ELR (cell line): ENCODE measurements around the gene NANS.
A peak's percentile ranks its signal among the peaks of the same experiment; 100 is the strongest.
"Not testable (repeated sequence)": the region's sequence is repeated elsewhere in the genome, so short reads cannot be mapped to it uniquely, and the experiment has no call there.

Experiments used
- DNase-seq: peaks from one replicate; pipeline ENCODE4 v3.0.0-alpha.2; 2015; ENCODE audit warnings: low read depth

Gene NANS, protein sequence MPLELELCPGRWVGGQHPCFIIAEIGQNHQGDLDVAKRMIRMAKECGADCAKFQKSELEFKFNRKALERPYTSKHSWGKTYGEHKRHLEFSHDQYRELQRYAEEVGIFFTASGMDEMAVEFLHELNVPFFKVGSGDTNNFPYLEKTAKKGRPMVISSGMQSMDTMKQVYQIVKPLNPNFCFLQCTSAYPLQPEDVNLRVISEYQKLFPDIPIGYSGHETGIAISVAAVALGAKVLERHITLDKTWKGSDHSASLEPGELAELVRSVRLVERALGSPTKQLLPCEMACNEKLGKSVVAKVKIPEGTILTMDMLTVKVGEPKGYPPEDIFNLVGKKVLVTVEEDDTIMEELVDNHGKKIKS

DNA sequence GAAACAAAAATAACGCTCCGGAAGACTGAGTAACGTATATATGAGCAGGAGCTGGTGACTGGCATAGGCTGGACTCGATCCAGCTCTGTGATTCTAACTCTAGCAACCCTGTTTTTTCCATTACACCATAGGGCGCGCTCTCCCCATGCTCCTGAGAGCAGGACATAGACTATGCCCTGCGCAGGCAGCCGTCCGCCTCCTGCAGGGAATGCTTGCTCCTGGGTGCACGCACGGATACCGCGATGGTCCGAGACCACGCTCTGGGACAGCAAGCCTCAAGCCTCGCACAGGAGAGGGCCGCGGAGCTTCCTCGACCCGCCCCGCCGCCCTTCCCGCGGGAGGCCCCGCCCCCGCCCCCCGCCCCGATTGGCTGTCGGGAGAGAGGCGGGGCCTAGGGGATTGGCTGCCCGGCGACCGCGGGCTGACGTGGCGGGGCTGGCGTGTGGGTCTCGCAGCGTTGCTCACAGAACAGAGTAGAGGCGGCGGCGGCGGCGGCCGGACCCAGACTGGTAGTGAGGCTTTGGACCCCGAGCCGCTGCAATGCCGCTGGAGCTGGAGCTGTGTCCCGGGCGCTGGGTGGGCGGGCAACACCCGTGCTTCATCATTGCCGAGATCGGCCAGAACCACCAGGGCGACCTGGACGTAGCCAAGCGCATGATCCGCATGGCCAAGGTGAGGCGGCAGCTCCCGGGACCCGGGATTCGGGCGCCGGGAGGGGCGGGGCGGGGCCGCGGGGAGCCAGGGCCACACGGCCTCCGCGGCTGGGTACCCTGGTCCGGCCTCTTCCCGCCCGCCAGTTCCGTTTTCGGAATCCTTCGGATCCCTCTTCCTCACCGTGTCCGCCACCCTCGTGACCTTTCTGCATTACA is at the start of gene NANS:
Gene NANS, plus strand, starts transcription at position 464 of the 869 bp plus-strand sequence. Its CDS starts 77 bp downstream, at position 541.
- peak; percentile 98 for DNase-seq

DNA sequence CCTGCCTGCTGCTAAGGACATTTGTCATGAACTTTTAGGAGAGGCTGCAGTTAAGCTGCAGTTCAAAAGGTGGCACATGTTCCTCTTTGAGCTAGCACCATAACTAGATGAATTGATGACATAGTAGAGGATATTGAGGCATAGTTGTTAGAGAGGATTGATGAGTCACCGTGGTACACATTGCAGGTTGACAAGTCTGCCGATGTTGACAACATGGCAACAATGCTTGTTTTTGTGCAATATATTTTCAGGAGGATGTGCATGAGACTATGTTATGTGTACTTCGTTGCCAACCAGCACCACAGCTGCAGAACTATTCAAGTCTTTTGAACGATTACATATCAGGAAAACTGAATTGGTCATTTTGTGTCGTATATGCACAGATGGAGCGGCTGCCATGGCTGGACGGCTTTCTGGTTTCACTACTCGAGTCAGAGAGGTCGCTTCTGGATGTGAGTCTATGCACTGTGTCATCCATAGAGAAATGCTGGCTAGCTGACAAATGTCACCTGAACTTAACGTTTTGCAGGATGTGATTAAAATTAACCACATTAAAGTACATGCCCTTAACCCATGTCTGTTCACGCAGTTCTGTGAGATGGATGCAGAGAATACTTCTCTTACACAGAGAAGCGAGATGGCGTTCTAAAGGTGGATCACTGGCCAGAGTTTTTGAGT is 49.1 kb upstream of the NANS start:
- DNase-seq = peak; percentile 63

DNA sequence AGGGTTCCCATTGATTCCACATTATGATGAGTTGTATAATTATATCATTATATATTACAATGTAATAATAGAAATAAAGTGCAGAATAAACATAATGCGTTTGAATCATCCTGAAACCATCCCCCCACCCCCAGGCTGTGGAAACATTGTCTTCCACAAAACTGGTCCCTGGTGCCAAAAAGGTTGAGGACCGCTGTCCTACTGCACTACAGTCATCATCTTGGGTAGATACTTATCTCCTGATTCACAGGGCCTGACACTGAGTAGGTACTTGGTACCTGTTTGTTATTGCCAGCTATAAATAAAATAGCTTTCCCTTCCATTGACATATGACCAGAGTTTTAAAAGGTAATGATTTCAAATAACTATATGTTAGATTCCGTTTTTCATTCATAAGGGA is 47.8 kb upstream of the NANS start:
- DNase-seq = peak; percentile 45

DNA sequence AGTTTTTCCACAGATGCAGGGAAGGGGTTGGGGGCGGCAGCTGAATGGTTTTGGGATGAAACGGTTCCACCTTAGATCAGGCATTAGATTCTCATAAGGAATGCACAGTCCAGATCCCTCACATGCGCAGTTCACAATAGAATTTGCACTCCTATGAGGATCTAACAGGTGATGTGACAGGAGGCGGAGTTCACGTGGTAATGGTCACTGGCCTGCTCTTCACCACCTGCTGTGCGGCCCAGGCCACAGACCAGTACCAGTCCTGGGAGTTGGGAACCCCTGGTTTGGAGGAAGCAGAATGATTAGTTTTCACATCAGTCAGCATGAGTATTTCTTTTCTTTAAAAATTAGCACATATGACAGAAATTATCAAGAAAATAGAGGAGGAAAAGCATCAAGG is 47.1 kb upstream of the NANS start:
- no peak for DNase-seq

DNA sequence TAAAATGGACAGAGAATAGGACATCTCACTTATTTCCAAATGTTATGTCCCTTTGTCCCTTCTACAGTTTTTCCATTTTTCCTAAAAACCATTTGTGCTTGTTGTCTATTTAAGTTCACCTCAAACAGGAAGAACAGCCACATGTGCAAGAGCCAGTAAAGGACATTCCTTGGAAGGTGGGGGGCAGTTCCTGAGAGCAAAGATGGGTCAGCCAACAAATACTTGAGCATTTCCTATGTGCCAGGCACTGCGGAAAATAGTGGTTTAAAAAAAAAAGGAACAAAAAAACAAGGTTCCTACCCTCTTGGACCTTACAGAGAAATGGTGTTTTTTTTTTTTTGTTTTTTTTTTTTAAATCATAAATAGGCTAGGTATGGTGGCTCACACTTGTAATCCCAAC is 46.6 kb upstream of the NANS start:
- peak; percentile 47 for DNase-seq

DNA sequence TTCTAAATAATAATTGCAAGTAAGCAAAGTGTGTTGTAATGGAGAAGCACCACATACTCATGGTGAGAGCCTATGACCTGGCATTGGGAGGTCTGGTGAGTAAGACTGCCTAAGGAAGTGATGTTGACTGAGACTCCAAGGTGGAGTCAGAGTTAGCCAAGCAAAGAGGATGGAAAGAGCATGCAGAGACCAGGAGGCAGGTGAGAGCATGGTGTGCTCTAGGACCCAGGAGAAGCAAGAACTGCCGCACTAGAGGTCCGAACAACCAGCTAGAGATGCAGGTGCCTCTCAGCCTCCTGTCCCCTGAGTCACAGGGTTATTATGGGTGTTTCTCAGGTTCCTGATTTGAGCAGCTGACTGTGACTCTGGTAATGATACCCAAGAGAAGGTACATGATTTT is 46.1 kb upstream of the NANS start:
- peak; percentile 87 for DNase-seq

DNA sequence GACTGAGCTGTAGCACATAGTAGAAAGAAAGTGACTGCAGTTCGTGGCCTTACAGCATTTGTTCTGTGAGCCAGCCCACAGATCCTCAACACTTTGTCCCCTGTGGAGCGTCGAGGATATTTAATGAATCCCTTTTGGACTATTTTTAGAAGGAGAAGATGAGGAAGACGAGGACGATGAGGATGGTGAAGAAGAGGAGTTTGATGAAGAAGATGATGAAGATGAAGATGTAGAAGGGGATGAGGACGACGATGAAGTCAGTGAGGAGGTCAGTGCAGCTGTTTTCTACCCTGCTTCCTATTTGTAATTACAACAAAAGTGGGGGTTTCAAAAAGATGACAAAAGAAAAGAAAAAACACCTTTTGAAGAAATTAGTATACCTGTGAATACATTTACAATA is 45.4 kb upstream of the NANS start:
- DNase-seq = no peak

DNA sequence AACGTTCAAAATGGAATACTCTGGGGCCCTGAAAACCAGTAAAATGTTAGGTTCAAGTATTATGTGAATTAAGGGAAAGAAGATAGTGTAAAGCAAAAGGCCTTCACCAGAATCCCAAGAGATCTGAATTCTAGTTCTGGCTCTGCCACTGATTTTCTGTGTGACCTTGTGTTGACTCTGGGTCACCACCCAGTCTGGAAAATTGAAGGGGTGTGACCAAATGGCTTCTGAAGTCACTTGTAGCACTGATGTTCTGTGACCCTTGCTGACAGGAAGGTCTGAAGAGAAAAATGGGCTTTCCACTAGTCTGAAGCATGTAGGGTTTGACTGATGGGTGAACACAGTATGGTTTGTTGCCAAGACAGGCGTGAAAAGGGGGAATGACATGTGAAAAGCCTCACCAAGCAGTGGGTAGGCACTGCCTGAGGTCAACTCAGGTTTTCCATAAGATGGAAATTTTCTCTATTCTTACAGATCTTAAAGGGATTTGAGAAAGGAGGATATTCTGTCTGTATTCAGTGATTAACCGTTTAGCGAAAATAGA is 40.3 kb upstream of the NANS start:
- no peak for DNase-seq

DNA sequence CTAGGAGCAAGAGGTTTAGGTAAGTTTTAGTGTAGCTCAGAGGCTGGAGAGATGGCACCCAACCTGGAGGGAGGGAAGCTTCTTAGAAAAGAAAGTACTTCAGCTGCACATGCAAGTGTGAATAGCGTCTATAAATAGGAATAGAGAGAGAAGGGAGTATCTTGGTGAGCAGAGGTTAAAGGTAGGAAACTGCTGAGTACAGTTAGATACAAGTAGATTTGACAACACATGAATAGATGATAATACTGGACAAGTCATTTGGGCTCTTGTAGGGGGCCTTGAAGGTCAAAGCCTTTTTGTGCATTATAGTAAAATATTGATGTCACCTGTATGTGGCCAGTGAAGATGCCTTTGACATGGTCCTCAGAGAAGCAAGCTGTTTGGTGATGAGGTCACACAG is 39.2 kb upstream of the NANS start:
- DNase-seq = no peak

DNA sequence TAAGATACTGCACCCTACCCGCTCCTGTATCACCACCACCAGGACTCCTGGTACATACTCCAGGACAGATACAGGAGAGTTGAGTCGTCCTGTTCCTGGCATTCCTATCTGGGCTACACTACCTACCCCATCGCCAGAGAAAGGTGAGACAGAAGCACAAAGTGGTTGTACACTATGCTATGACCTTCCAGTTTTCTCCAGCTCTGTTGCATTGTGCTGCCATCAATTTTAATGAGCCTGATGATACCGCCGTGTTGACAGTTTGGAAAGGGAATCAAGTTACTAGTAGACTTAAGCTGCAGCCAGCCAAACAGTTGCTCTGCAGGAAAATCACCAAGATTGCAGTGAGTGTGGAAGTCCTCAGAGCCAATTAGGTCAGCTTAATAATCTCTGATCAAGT is 38.2 kb upstream of the NANS start:
- no peak for DNase-seq

DNA sequence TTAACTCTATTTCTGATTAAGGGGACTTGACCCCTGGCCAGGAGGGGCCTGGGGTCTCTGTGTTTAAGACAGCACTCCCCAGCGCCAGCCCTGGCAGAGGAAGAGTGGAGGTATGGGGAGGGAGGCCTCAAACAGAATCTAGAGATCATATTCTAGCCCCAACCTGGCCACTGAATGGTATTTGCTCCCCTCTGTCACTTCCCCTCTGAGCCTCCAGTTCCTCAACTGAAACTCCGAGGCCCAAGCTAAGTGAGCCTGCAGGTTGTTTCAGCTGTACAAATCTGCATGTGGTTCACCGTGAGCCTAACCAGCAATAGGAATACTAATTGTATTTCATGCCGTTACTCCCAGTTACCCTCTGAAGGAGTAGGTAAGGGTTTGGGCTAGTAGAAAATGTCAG is 37.4 kb upstream of the NANS start:
- no peak for DNase-seq

DNA sequence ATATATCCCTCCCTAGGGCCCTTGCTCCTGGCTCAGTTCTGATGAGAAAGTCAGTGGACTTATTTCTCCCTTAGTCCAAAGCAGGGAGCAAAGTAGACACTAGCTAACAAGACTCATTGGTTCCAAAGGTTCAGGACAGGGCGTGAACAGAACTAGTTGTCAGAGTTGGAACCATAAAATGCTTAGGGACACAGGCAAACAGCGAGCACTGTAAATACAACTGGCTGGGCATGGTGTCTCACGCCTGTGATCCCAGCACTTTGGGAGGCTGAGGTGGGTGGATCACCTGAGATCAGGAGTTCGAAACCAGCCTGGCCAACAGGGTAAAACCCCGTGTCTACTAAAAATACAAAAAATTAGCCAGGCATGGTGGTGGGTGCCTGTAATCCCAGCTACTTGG is 36.7 kb upstream of the NANS start:
- DNase-seq = not testable (repeated sequence)

DNA sequence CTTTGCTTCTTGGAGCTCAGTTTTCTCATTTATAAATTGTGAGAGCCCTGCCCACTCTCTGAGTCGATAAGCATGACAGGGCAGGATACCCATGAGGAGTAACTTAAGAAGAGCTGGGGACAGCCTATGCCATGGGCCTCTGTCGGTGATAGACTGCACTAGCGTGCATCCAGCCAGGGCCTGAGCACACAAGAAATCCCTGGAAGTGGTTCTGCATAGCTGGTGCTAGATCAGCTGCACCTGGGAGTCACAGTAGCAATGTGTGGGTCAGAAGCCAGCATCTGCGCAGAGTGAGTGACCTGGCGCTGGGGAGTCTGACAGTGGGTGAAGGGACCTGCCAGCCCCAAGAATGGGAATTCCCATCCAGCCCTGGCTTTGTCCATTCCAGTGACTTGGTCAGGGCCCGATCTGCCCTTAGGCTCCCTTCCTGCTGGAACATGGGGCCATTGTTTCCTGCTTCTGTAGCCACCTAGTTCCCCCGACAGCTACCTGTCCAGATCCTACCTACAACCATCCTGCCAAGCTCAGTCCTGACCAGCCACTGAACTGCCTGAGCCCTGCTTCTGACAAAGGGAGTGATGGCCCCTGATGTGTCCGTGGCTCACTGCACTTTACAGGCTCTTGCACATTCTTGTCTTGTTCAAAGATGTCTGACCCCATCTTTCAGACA is 35.9 kb upstream of the NANS start:
- no peak for DNase-seq

DNA sequence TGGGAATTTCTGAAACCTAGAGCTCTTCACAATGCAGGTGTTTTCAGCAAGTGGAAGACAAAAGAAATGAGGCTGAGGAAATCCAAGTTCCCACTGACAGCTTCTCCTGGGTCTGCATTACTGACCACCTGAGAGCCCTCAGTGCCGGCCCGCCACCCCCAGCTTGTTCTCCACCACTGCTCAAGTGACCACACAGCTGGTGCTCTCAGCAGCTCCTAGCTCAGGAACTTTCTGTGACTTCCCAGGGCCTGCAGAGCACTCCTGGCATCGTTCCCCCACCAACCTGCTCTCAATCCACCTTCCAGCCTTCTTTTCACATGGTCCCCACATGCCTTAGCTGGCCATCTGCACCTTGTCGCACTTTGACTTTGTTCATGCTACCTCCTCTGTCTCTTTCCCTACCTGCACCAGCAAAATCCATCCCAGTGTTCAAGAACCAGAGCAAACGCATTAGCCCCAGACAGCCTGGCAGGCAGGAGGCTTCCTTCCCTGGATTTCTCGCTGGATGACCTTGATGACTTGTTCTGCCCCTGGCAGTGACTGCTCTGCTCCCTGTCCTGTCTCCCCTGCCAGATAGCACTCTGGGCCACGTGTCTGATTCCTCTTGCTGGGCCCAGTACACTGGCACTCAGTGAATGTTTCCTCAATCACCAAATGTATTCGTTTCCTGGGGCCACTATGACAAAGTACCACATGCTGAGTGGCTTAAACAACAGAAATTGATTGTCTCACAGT is 35.1 kb upstream of the NANS start:
- no peak for DNase-seq

DNA sequence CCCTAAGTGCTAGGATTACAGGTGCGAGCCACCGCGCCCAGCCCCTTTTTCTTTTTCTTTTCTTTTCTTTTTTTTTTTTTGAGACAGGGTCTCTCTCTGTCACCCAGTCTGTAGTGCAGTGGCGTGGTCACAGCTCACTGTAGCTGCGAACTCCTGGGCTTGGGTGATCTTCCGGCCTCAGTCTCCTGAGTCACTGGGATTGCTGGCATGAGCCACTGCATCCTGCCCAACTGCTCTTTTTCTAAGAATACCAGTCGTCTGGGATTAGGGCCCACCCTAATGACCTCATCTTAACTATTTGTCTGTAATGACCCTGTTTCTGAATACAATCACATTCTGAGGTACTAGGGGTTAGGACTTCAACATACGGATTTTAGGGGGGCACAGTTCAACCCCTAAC is 34.1 kb upstream of the NANS start:
- DNase-seq = peak; percentile 85

DNA sequence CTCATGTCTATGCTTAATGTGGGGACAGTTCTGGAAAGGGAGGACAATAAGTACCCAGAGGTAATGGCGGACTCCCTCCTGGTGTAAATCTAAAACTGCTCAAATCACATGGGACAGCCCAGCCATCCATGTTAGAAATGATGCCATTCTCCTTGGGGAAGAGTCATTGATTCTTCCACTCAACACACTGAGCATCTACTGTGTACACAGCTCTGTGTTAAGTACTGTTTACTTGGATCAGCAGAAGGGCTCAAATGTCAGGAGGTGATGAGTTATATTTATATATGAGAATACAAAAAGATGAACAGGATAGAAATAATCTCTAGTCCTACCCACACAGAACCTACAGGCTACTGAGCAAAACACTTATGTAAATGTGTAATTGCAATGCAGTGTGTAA is 31.8 kb upstream of the NANS start:
- no peak for DNase-seq

DNA sequence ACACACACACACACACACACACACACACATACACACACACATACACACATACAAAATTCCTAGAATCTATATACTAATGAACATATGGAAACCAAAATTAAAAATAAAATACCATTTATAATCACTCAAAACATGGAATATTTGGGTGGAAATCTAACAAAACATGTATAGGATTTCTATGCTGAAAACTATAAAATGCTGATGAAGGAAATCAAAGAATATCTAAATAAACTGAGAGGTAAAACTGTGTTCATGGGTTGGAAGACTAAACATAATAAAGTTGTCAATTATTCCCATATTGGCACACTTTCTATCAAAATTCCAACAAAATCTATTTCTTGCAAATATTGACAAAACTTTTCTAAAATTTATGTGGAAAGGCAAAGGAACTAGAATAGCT is 25.4 kb upstream of the NANS start:
- no peak for DNase-seq

DNA sequence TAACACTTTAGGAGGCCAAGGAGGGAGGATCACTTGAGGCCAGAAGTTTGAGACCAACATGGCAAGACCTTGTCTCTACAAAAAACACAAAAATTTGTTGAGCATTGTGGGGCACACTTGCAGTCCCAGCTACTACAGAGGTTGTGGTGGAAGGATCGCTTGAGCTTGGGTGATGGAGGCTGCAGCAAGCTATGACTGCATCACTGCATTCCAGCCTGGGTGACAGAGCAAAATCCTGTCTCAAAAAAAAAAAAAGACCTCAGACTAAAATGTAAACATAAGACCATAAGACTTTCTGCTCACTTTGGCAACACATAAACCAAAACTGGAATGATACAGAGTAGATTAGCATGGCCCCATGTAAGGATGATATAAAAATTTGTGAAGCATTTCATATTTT is 24.6 kb upstream of the NANS start:
- DNase-seq = peak; percentile 85

DNA sequence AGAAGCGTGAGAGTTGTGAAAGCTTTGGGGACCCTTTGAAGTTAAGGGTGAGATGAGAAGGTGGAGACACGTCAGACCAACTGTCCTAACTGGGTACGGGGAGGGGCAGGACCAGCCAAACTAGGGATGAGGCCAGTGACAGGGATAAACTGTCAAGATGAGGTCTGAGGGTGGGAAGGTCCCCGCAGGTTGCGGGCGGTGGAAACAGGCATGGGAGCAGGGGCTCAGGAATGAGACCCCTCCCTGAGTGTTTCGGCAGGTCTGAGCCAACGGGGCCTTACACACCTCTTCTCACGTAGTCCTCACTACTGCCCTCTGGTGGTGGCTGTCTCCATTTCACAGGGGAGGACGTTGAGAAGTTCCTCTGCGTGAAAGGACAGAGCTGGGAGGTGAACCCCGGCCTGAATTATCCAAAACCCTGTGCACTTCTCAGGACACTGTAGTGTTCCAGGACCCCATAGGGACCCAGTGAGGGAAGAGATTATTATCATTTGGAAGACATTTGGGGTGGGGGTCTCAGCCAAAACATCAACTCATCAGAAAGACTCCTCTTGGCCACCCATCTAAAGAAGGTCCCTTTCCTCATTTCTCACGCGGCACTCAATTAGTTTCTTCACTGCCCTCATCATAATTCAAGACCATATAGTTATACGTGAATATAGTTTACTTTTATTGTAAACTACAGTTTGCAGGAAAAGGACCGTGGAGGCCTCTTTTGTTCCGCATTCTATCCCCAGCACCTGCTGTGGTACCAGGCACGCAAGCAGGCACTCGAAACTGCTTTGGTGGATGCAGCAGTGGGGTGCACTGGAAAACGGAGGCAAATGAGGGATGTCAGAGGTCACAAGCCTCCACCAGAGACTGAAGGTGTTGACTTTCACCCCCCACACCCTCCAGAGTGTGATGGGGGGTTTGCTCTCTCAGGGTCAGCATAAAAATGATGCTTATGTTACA is 21.7 kb upstream of the NANS start:
- peak; percentile 83 for DNase-seq

DNA sequence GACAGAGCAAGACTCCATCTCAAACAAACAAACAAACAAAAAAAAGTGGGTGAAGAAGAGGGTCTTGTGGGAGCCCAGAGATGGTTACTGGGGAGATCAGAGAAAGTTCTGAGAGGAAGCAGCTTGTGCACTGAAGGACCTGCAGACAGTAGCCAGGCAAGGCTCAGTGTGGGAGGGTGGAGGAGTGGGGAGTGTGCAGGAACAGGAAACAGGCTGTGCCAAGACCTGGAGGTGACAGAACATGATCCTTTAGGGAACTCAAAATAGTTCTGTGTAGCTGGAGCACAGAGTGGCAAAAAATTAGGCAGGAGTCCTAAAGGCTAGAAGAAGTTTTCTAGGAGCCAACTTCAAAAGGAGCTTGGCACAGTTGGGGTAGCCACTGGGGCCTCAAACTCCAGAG is 19.2 kb upstream of the NANS start:
- DNase-seq = peak; percentile 23
